ENCODE data around the gene RBP3. TPM values are rescaled to one million over a fixed set of nuclear protein-coding genes. Genes with fewer than 3 reads are reported as not detected.

Gene RBP3
- total and polyA plus RNA-seq, 7 donors = not detected

GRCh38 chr10:47354165-47354564 is 6.0 kb downstream of the RBP3 start:
- H3K9me3 ChIP-seq = no peaks in the 10 kb centered on the region
- DNase-seq = no peak
- 82 to 85% methylated on average over 4 of the region's 4 CpGs for WGBS, 2 donors
- H3K36me3 ChIP-seq = no peaks in the 10 kb centered on the region
- no peaks in the 10 kb centered on the region for H3K27me3 ChIP-seq
- no peak for TF ChIP-seq CTCF (IDR thresholded peaks at IDR 0.05)
- no peak for TF ChIP-seq POLR2AphosphoS5 (IDR thresholded peaks at IDR 0.05)
- no peak for TF ChIP-seq POLR2A (IDR thresholded peaks at IDR 0.05)
- no peak for TF ChIP-seq EP300 (IDR thresholded peaks at IDR 0.05)
- intact Hi-C loops (cut with DNase I) = no loop called here
- H3K27ac ChIP-seq = no peak overlapping the region
- H3K4me1 ChIP-seq = no peaks in the 10 kb centered on the region
- no peak overlapping the region for H3K4me3 ChIP-seq

- H3K27ac ChIP-seq = no peak overlapping the region
- 73 to 82% methylated on average over 1 of the region's 1 CpG for WGBS, 2 donors
- no peak for TF ChIP-seq POLR2A (IDR thresholded peaks at IDR 0.05)
- no peak for TF ChIP-seq POLR2AphosphoS5 (IDR thresholded peaks at IDR 0.05)
- no peak for TF ChIP-seq EP300 (IDR thresholded peaks at IDR 0.05)
- no peak for TF ChIP-seq CTCF (IDR thresholded peaks at IDR 0.05)
- intact Hi-C loops (cut with DNase I) = no loop called here
- H3K4me1 ChIP-seq = no peaks in the 10 kb centered on the region
- DNase-seq = no peak
- H3K27me3 ChIP-seq = no peaks in the 10 kb centered on the region
- no peak overlapping the region for H3K4me3 ChIP-seq
- no peaks in the 10 kb centered on the region for H3K36me3 ChIP-seq
- no peaks in the 10 kb centered on the region for H3K9me3 ChIP-seq
Measured at GRCh38 chr10:47354900-47355299, 6.7 kb downstream of the RBP3 start.

GRCh38 chr10:47356708-47357107 is 8.5 kb downstream of the RBP3 start:
- intact Hi-C loops (cut with DNase I) = no loop called here
- Histone ChIP-seq H3K9me3 (no peaks in the 10 kb centered on the region), H3K4me1 (no peaks in the 10 kb centered on the region), H3K36me3 (no peaks in the 10 kb centered on the region), H3K27ac (no peak overlapping the region), H3K27me3 (no peaks in the 10 kb centered on the region), H3K4me3 (no peak overlapping the region)
- DNase-seq = no peak
- WGBS, 2 donors = 86 to 87% methylated on average over 5 of the region's 5 CpGs
- TF ChIP-seq EP300 (IDR thresholded peaks at IDR 0.05) (no peak), POLR2A (IDR thresholded peaks at IDR 0.05) (no peak), POLR2AphosphoS5 (IDR thresholded peaks at IDR 0.05) (no peak), CTCF (IDR thresholded peaks at IDR 0.05) (no peak)

GRCh38 chr10:47357131-47357582 is 9.0 kb downstream of the RBP3 start:
- no peaks in the 10 kb centered on the region for H3K9me3 ChIP-seq
- 93 to 96% methylated on average over 12 of the region's 12 CpGs for WGBS, 2 donors
- no peaks in the 10 kb centered on the region for H3K27me3 ChIP-seq
- no peaks in the 10 kb centered on the region for H3K36me3 ChIP-seq
- TF ChIP-seq CTCF (IDR thresholded peaks at IDR 0.05) (no peak), POLR2AphosphoS5 (IDR thresholded peaks at IDR 0.05) (no peak), EP300 (IDR thresholded peaks at IDR 0.05) (no peak), POLR2A (IDR thresholded peaks at IDR 0.05) (no peak)
- intact Hi-C loops (cut with DNase I) = no loop called here
- H3K4me1 ChIP-seq = no peaks in the 10 kb centered on the region
- H3K4me3 ChIP-seq = no peak overlapping the region
- no peak overlapping the region for H3K27ac ChIP-seq
- DNase-seq = no peak

GRCh38 chr10:47357911-47358310 is 9.7 kb downstream of the RBP3 start:
- Histone ChIP-seq H3K4me1 (no peaks in the 10 kb centered on the region), H3K27ac (no peak overlapping the region), H3K9me3 (no peaks in the 10 kb centered on the region), H3K4me3 (no peak overlapping the region), H3K36me3 (no peaks in the 10 kb centered on the region), H3K27me3 (no peaks in the 10 kb centered on the region)
- TF ChIP-seq EP300 (IDR thresholded peaks at IDR 0.05) = no peak
- TF ChIP-seq CTCF (IDR thresholded peaks at IDR 0.05) = no peak
- no peak for TF ChIP-seq POLR2AphosphoS5 (IDR thresholded peaks at IDR 0.05)
- no peak for TF ChIP-seq POLR2A (IDR thresholded peaks at IDR 0.05)
- 94 to 95% methylated on average over 3 of the region's 3 CpGs for WGBS, 2 donors
- DNase-seq = no peak
- intact Hi-C loops (cut with DNase I) = no loop called here

Measured in sigmoid colon (tissue), 7 donors.